Ishikawa (cell line): ENCODE measurements around the gene ABCA2.

ENCODE experiments used
- CEBPB ChIP-seq: IDR thresholded peaks from 2 replicates; pipeline ENCODE4 v1.6.1; 2012
- CREB1 ChIP-seq: IDR thresholded peaks from 2 replicates; pipeline ENCODE4 v1.6.1; 2012; ENCODE audit warnings: low read depth
- EGR1 ChIP-seq: IDR thresholded peaks from 2 replicates; pipeline ENCODE4 v1.6.1; 2012
- EP300 ChIP-seq: IDR thresholded peaks from 2 replicates; pipeline ENCODE4 v1.6.1; 2012; ENCODE audit warnings: borderline replicate concordance
- NFIC ChIP-seq: IDR thresholded peaks from 2 replicates; pipeline ENCODE4 v1.6.1; 2012
- RAD21 ChIP-seq: IDR thresholded peaks from 2 replicates; pipeline ENCODE4 v1.6.1; 2012; ENCODE audit warnings: low read depth
- TAF1 ChIP-seq: IDR thresholded peaks from 2 replicates; pipeline ENCODE4 v1.6.1; 2012; ENCODE audit warnings: low read depth, mild to moderate bottlenecking
- TCF12 ChIP-seq: IDR thresholded peaks from 2 replicates; pipeline ENCODE4 v1.6.1; 2012; ENCODE audit warnings: low read depth
- TEAD4 ChIP-seq: IDR thresholded peaks from 2 replicates; pipeline ENCODE4 v1.6.1; 2012
- YY1 ChIP-seq: IDR thresholded peaks from 2 replicates; pipeline ENCODE4 v1.6.1; 2012; ENCODE audit warnings: low read depth
- ZBTB7A ChIP-seq: IDR thresholded peaks from 2 replicates; pipeline ENCODE4 v1.6.1; 2012; ENCODE audit warnings: low read depth
- TF ChIP-seq, protein P1 (sequence below): IDR thresholded peaks from 2 replicates; pipeline ENCODE4 v1.6.1; 2012
- TF ChIP-seq, protein P2 (sequence below): IDR thresholded peaks from 2 replicates; pipeline ENCODE4 v1.6.1; 2012; ENCODE audit warnings: low read depth, mild to moderate bottlenecking
- TF ChIP-seq, protein P3 (sequence below): IDR thresholded peaks from 2 replicates; pipeline ENCODE4 v1.6.1; 2012

DNA sequence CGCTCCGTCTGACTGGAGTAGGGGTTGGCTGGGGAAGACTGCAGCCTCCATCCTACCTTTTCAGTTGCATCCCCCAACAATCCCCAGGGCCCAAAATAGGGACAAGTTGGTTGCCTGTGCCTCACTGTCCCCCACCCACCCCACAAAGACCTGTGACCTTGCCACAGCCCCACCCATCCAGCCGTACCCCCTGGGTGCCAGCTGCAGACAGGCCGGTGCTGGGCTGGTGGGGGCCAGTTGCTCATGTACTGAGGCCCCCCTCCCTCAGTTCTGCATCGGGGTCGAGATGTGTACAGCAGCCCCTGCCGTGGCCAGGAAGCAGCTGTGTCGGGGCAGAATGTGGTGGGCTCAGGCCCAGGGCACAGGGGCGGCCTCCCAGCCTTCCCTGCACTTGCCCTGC is 44.9 kb downstream of the ABCA2 start:
- TF ChIP-seq, protein P1, sequence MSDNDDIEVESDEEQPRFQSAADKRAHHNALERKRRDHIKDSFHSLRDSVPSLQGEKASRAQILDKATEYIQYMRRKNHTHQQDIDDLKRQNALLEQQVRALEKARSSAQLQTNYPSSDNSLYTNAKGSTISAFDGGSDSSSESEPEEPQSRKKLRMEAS = no peak
- TF ChIP-seq YY1 = no peak
- no peak for TF ChIP-seq RAD21
- no peak for TF ChIP-seq TAF1
- no peak for TF ChIP-seq EP300
- TF ChIP-seq EGR1 = no peak
- TF ChIP-seq, protein P2, sequence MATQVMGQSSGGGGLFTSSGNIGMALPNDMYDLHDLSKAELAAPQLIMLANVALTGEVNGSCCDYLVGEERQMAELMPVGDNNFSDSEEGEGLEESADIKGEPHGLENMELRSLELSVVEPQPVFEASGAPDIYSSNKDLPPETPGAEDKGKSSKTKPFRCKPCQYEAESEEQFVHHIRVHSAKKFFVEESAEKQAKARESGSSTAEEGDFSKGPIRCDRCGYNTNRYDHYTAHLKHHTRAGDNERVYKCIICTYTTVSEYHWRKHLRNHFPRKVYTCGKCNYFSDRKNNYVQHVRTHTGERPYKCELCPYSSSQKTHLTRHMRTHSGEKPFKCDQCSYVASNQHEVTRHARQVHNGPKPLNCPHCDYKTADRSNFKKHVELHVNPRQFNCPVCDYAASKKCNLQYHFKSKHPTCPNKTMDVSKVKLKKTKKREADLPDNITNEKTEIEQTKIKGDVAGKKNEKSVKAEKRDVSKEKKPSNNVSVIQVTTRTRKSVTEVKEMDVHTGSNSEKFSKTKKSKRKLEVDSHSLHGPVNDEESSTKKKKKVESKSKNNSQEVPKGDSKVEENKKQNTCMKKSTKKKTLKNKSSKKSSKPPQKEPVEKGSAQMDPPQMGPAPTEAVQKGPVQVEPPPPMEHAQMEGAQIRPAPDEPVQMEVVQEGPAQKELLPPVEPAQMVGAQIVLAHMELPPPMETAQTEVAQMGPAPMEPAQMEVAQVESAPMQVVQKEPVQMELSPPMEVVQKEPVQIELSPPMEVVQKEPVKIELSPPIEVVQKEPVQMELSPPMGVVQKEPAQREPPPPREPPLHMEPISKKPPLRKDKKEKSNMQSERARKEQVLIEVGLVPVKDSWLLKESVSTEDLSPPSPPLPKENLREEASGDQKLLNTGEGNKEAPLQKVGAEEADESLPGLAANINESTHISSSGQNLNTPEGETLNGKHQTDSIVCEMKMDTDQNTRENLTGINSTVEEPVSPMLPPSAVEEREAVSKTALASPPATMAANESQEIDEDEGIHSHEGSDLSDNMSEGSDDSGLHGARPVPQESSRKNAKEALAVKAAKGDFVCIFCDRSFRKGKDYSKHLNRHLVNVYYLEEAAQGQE = no peak
- no peak for TF ChIP-seq TEAD4
- no peak for TF ChIP-seq CEBPB
- TF ChIP-seq TCF12 = no peak
- no peak for TF ChIP-seq NFIC
- no peak for TF ChIP-seq CREB1
- TF ChIP-seq, protein P3, sequence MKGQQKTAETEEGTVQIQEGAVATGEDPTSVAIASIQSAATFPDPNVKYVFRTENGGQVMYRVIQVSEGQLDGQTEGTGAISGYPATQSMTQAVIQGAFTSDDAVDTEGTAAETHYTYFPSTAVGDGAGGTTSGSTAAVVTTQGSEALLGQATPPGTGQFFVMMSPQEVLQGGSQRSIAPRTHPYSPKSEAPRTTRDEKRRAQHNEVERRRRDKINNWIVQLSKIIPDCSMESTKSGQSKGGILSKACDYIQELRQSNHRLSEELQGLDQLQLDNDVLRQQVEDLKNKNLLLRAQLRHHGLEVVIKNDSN = no peak
- TF ChIP-seq ZBTB7A = no peak
